Medulla oblongata (tissue), 1 donor: ENCODE results near the gene HADHA.
"Not testable (repeated sequence)": the region's sequence is repeated elsewhere in the genome, so short reads cannot be mapped to it uniquely, and the experiment has no call there.

Experiments
- DNase-seq: peaks from one replicate; pipeline ENCODE4 v3.0.0-alpha.2; 2015; ENCODE audit errors: extremely low spot score

Gene HADHA

GRCh38 chr2:26174691-26175465 is 69.6 kb downstream of the HADHA start:
- DNase-seq = no peak

- peak; percentile 57 for DNase-seq
These were observed 70.5 kb downstream of the HADHA start for GRCh38 chr2:26173776-26174482.

- DNase-seq = no peak
These were observed 71.3 kb downstream of the HADHA start, which contains the start of gene GAREM2 for GRCh38 chr2:26172871-26173775. GAREM2 (plus strand) TSS chr2:26173088; CDS start chr2:26173221, 133 bp downstream.

- DNase-seq = no peak
These were observed 72.1 kb downstream of the HADHA start for GRCh38 chr2:26172189-26172870.

GRCh38 chr2:26170795-26171194 is 73.6 kb downstream of the HADHA start:
- DNase-seq = no peak

GRCh38 chr2:26169681-26170414 is 74.6 kb downstream of the HADHA start:
- DNase-seq = no peak

- no peak for DNase-seq
These were observed 75.2 kb downstream of the HADHA start for GRCh38 chr2:26169226-26169625.

GRCh38 chr2:26168785-26169184 is 75.6 kb downstream of the HADHA start:
- no peak for DNase-seq

GRCh38 chr2:26166541-26166940 is 77.9 kb downstream of the HADHA start:
- DNase-seq = not testable (repeated sequence)

GRCh38 chr2:26165403-26165802 is 79.0 kb downstream of the HADHA start:
- DNase-seq = no peak

- DNase-seq = no peak
These were observed 79.7 kb downstream of the HADHA start for GRCh38 chr2:26164641-26165211.

- peak; percentile 89 for DNase-seq
These were observed 80.2 kb downstream of the HADHA start for GRCh38 chr2:26164231-26164630.

GRCh38 chr2:26162963-26163362 is 81.5 kb downstream of the HADHA start:
- no peak for DNase-seq

GRCh38 chr2:26161926-26162325 is 82.5 kb downstream of the HADHA start:
- no peak for DNase-seq

GRCh38 chr2:26157580-26157979 is 86.9 kb downstream of the HADHA start:
- DNase-seq = no peak

- no peak for DNase-seq
These were observed 94.2 kb downstream of the HADHA start for GRCh38 chr2:26150243-26150642.

- DNase-seq = no peak
These were observed 95.9 kb downstream of the HADHA start for GRCh38 chr2:26148501-26148900.

- DNase-seq = peak; percentile 87
These were observed 99.3 kb downstream of the HADHA start for GRCh38 chr2:26144953-26145680.

- no peak for DNase-seq
These were observed 100.4 kb downstream of the HADHA start for GRCh38 chr2:26144031-26144430.
